GM12891 (cell line): ENCODE results near the gene LYRM9.

ENCODE experiments used
- DNase-seq: peaks from one replicate; pipeline ENCODE4 v3.0.0; 2011; ENCODE audit warnings: low spot score; ENCODE audit not compliant: insufficient read length
- FAIRE-seq: peaks from 2 replicates; lab custom pipeline; 2011; peaks lifted over from hg19 to GRCh38; lab: Jason Lieb, UNC
- PAX5 ChIP-seq: IDR thresholded peaks from 2 replicates; pipeline ENCODE4 v1.6.1; 2011; ENCODE audit warnings: low read length, moderate library complexity, mild to moderate bottlenecking; ENCODE audit not compliant: insufficient read depth, severe bottlenecking
- POLR2A ChIP-seq: IDR thresholded peaks from 2 replicates; pipeline ENCODE4 v1.6.1; 2011; ENCODE audit warnings: low read depth, low read length, control low read depth
- POLR2AphosphoS5 ChIP-seq: IDR thresholded peaks from 2 replicates; pipeline ENCODE4 v1.6.1; 2011; ENCODE audit warnings: low read depth, low read length, control low read depth
- POU2F2 ChIP-seq: IDR thresholded peaks from 2 replicates; pipeline ENCODE4 v1.6.1; 2011; ENCODE audit warnings: low read depth, mild to moderate bottlenecking, control low read depth, low read length, moderate library complexity
- SPI1 ChIP-seq: IDR thresholded peaks from 2 replicates; pipeline ENCODE4 v1.6.1; 2011; ENCODE audit warnings: low read depth, low read length, control low read depth
- TAF1 ChIP-seq: IDR thresholded peaks from 2 replicates; pipeline ENCODE4 v1.6.1; 2011; ENCODE audit warnings: low read depth, low read length, control low read depth

Gene LYRM9

GRCh38 chr17:27862840-27863239, 30.3 kb downstream of the LYRM9 start:
- no peak for FAIRE-seq
- no peak for TF ChIP-seq TAF1
- TF ChIP-seq SPI1, result no peak
- TF ChIP-seq POLR2AphosphoS5, result no peak
- TF ChIP-seq POU2F2, result no peak
- no peak for TF ChIP-seq POLR2A
- no peak for TF ChIP-seq PAX5
- no peak for DNase-seq

DNA sequence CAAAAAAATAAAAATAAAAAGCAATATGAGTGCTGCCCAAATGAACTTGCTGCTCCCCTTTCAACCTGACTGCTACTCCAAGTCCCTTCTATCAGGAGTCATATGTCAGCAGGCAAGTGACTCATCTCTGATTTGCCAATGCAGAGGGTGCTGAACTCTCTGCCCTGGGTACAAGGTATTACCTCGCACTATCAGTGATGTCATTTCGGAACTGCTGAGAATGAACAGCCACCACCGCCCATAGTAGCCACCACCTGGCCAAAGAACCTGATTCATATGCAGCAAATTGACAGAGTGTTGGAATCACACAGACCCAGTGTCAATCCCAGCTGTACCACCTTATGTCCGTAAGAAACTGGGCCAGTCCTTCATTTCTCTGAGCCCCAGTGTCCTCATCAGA, 31.2 kb downstream of the LYRM9 start:
- no peak for FAIRE-seq
- DNase-seq, result no peak
- no peak for TF ChIP-seq POLR2A
- TF ChIP-seq PAX5, result no peak
- TF ChIP-seq TAF1, result no peak
- no peak for TF ChIP-seq POU2F2
- TF ChIP-seq SPI1, result no peak
- TF ChIP-seq POLR2AphosphoS5, result no peak

DNA sequence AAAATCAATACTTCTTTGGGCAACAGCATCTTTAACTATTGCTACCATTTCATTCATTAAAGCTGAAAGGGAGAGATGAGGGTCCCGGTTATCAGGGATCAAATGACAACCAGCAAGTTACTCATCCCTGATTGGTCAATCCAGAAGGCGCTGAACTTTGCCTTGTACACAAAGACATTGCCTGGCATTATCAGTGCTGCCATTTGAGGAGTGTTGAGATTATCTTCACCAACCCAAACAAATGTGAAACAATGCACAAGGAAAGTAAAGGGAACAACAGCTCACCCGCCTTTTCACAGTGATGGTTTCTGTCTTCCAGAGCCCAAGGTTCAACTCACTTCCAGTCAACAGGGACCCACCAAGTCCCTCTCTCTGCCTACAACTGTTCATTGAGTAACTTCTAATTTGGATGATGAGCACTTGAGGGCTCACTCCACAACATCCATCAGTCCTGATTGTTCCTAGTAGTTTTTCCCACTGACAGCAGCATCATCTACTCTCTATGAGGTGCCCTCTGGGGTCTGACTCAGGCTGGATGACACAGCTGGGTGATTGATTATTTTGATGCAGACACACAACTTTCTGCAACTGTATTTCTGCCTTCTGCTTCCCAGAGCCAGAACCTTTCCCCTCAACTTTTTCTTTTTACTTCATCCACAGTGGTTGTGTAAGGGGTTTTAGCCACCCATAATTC, 32.0 kb downstream of the LYRM9 start:
- TF ChIP-seq POU2F2, result no peak
- no peak for TF ChIP-seq PAX5
- TF ChIP-seq POLR2A, result no peak
- TF ChIP-seq TAF1, result no peak
- TF ChIP-seq SPI1, result no peak
- TF ChIP-seq POLR2AphosphoS5, result no peak
- DNase-seq (no peak), FAIRE-seq (no peak)

DNA sequence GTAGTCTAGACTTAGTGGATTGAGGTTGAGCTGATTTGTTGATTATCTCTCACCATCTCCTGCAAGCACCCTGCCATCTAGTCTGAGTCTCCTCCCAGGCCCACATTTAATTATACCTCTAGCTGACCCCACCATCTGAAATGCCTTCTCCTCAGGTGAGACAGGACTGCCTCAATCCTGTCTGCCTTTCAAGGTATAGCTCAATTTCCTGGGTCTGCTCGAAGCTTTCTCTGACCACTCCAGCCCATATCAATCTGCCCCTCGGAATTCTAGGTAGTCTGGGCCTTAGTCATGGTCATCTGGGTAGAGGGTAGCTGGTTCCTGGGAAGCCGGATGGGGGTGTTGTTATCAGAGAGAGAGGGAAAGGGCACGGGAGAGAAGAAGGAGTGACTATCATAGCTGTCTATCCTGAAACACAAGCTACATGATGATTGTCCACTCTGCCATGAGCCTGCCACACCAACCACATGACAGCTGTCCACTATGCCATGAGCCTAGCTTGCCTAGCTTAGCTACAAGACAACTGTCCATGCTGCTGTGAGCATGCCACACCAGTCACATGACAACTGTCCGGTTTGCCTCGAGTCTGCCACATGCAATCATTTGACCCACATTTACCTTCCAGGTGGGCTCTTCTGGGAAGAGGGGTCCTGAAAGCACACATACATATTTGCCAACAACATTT, 34.4 kb downstream of the LYRM9 start:
- TF ChIP-seq POU2F2 (no peak), PAX5 (no peak), SPI1 (no peak), POLR2AphosphoS5 (no peak), TAF1 (no peak), POLR2A (no peak)
- DNase-seq (no peak), FAIRE-seq (no peak)

GRCh38 chr17:27856676-27857432, 36.3 kb downstream of the LYRM9 start:
- FAIRE-seq, result no peak
- DNase-seq, result no peak
- no peak for TF ChIP-seq SPI1
- no peak for TF ChIP-seq POLR2A
- TF ChIP-seq PAX5, result no peak
- TF ChIP-seq POU2F2, result no peak
- no peak for TF ChIP-seq POLR2AphosphoS5
- TF ChIP-seq TAF1, result no peak

GRCh38 chr17:27855454-27855853, 37.7 kb downstream of the LYRM9 start:
- no peak for FAIRE-seq
- DNase-seq, result no peak
- TF ChIP-seq POLR2AphosphoS5 (no peak), SPI1 (no peak), TAF1 (no peak), POU2F2 (no peak), POLR2A (no peak), PAX5 (no peak)

- no peak for FAIRE-seq
- DNase-seq, result no peak
- TF ChIP-seq TAF1, result no peak
- no peak for TF ChIP-seq POU2F2
- no peak for TF ChIP-seq SPI1
- TF ChIP-seq PAX5, result no peak
- TF ChIP-seq POLR2A, result no peak
- no peak for TF ChIP-seq POLR2AphosphoS5
These were observed 39.0 kb downstream of the LYRM9 start for GRCh38 chr17:27854163-27854562.

- TF ChIP-seq TAF1 (no peak), POLR2A (no peak), SPI1 (no peak), POLR2AphosphoS5 (no peak), PAX5 (no peak), POU2F2 (no peak)
- no peak for DNase-seq
- no peak for FAIRE-seq
These were observed 40.1 kb downstream of the LYRM9 start for GRCh38 chr17:27853091-27853490.

- TF ChIP-seq TAF1, result no peak
- TF ChIP-seq POLR2AphosphoS5, result no peak
- no peak for TF ChIP-seq POU2F2
- TF ChIP-seq SPI1, result no peak
- no peak for TF ChIP-seq POLR2A
- TF ChIP-seq PAX5, result no peak
- FAIRE-seq (no peak), DNase-seq (no peak)
These were observed 43.5 kb downstream of the LYRM9 start for GRCh38 chr17:27849474-27850185.
